LNCaP clone FGC (cell line): ENCODE data around the gene ZNF614.
A peak's percentile ranks its signal among the peaks of the same experiment; 100 is the strongest.
"Not testable (repeated sequence)": the region's sequence is repeated elsewhere in the genome, so short reads cannot be mapped to it uniquely, and the experiment has no call there.

Source experiments
- DNase-seq: peaks from one replicate; pipeline ENCODE4 v3.0.0-alpha.2; 2011; ENCODE audit warnings: low read depth
- H3K4me3 ChIP-seq: 2 replicates; pipeline ENCODE4 v1.5.1; 2011; ENCODE audit warnings: mild to moderate bottlenecking, low read depth, low read length, control low read depth
- TF ChIP-seq, protein P1 (sequence below): IDR thresholded peaks from 2 replicates; pipeline ENCODE4 v1.5.1; 2012; ENCODE audit warnings: mild to moderate bottlenecking; ENCODE audit not compliant: control insufficient read depth, insufficient read depth; ENCODE audit errors: extremely low read depth

ZNF614 gene

DNA sequence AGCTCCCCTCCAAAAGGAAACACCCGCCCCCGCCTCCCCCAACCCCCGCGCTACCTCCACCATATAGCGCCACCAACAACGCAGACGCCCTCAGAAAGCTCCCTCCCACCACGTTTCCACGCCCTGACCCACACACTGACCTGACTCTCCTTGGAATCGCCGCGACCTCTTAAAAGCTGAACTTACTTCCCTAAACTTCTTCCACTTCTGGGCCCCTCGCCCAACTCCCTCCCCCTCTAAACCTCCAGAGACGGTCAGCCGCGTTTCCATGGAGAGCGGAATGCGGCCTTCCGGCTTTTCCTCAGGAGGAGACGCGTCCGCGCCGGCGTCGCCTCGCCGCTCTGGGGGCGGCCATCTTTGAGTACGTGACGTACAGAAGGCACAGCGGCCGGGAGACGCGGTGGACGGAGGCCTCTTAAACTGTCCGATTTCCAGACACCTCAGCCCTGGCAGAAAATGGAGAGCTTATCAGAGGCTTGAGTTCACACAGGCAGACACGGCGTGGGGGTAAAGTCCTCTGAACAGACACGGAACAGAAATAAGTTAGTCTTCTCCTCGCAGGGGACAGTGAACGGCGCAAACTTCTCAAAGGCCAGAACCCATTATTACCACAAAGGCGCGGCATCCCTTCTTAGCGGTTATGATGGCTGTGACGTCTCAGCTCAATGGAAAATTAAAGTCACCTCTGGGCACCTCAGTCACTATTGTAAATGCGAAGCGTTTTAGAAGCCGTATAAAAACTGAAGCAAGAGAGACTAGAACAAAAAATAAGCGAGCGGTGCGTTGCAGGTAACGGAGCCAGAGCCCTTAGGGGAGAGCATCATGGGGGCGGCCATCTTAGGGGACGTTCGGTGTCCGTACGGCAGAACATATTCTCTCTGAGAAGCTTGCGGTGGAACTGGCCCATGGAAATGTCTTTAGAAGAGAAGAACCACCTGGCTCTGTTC lies 20.6 kb upstream of the ZNF614 start, which contains the start of gene ZNF432:
Gene ZNF432, minus strand, starts transcription at position 284 of the 947 bp plus-strand sequence. CDS start 1,970 bp downstream, outside the sequence.
- TF ChIP-seq, protein P1, sequence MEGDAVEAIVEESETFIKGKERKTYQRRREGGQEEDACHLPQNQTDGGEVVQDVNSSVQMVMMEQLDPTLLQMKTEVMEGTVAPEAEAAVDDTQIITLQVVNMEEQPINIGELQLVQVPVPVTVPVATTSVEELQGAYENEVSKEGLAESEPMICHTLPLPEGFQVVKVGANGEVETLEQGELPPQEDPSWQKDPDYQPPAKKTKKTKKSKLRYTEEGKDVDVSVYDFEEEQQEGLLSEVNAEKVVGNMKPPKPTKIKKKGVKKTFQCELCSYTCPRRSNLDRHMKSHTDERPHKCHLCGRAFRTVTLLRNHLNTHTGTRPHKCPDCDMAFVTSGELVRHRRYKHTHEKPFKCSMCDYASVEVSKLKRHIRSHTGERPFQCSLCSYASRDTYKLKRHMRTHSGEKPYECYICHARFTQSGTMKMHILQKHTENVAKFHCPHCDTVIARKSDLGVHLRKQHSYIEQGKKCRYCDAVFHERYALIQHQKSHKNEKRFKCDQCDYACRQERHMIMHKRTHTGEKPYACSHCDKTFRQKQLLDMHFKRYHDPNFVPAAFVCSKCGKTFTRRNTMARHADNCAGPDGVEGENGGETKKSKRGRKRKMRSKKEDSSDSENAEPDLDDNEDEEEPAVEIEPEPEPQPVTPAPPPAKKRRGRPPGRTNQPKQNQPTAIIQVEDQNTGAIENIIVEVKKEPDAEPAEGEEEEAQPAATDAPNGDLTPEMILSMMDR = 0 out of 2 replicates have a peak, but pooled peaks have one; percentile 13
- peak; percentile 76 for DNase-seq
- peak within 1 kb of the TSS; percentile 78 for H3K4me3 ChIP-seq

DNA sequence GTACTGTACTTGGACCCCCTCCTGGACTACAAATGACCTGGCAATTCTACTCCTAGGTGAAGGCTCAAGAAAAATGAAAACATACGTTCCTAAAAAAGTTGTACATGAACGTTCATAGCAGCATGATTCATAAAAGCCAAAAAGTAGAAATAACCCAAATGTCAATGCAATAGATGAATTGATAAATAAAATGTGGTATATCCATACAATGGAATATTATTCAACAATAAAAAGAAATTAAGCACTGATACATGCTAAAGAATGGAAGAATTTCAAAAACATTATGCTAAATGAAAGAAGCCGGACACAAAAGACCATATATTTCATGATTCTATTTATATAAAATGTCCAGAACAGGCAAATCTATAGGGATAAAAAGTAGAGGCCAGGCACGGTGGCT lies 11.0 kb upstream of the ZNF614 start:
- DNase-seq = no peak
- no peak overlapping the region for H3K4me3 ChIP-seq
- TF ChIP-seq, protein P1 = no peak

DNA sequence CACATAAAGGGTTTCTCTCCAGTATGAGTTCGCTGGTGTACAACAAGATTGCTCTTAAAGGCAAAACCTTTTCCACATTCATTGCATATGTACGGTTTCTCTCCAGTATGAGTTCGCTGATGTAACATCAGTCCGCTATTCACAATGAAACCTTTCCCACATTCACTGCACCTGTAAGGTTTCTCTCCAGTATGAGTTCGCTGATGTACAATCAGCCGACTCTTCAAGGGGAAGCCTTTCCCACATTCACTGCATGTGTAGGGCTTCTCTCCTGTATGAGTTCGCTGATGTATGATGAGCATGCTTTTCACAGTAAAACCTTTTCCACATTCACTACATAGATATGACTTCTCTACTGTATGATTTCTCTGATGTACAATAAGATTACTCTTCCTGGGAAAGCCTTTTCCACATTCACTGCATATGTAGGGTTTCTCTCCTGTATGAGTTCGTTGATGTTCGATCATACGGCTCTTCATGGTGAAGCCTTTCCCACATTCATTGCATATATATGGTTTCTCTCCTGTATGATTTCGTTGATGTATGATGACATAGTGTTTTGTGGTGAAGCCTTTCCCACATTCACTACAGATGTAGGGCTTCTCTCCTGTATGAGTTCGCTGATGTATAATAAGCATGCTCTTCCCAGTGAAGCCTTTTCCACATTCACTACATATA lies 6.0 kb upstream of the ZNF614 start:
- no peak for DNase-seq
- H3K4me3 ChIP-seq = no peak overlapping the region
- TF ChIP-seq, protein P1 = no peak

DNA sequence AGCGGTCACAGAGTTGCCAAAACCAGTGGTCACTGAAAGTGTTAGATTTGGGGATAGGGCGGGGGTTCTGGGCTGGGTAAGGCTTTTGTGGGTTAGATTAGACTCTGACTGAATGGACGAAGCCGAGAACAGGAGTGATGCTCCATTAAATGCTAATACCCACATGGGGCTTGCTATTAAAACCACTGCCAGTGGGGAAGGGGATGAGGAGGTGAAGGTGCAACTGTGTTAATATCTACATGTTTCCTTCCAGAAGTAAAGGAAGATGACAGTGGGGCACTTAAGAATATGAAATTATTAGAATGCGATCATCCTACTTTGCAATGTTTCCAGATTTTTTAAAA lies 573 bp upstream of the ZNF614 start:
- peak overlapping the region; percentile 73 for H3K4me3 ChIP-seq
- DNase-seq = no peak
- TF ChIP-seq, protein P1 = no peak

DNA sequence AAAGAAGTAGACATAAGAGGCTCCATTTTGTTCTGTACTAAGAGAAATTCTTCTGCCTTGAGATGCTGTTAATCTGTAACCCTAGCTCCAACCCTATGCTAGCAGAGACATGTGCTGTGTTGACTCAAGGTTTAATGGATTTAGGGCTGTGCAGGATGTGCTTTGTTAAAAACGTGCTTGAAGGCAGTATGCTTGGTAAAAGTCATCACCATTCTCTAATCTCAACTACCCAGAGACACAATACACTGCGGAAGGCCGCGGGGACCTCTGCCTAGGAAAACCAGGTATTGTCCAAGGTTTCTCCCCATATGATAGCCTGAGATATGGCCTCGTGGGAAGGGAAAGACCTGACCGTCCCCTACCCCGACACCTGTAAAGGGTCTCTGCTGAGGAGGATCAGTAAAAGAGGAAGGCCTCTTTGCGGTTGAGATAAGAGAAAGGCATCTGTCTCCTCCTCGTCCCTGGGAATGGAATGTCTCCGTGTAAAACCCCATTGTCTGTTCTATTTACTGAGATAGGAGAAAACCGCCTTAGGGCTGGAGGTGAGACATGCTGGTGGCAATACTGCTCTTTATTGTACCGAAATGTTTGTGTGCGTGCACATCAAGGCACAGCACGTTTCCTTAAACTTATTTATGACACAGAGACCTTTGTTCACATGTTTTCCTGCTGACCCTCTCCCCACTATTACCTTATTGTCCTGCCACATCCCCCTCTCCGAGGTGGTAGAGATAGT lies 1.8 kb downstream of the ZNF614 start:
- H3K4me3 ChIP-seq = peak overlapping the region; percentile 73; the same call in 1 of the 2 replicates
- DNase-seq = not testable (repeated sequence)

DNA sequence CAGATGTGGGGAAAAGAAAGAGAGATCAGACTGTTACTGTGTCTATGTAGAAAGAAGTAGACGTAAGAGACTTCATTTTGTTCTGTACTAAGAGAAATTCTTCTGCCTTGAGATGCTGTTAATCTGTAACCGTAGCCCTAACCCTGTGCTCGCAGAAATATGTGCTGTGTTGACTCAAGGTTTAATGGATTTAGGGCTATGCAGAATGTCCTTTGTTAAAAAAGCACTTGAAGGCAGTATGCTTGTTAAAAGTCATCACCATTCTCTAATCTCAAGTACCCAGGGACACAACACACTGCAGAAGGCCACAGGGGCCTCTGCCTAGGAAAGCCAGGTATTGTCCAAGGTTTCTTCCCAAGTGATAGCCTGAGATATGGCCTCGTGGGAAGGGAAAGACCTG lies 3.7 kb downstream of the ZNF614 start:
- not testable (repeated sequence) for DNase-seq

DNA sequence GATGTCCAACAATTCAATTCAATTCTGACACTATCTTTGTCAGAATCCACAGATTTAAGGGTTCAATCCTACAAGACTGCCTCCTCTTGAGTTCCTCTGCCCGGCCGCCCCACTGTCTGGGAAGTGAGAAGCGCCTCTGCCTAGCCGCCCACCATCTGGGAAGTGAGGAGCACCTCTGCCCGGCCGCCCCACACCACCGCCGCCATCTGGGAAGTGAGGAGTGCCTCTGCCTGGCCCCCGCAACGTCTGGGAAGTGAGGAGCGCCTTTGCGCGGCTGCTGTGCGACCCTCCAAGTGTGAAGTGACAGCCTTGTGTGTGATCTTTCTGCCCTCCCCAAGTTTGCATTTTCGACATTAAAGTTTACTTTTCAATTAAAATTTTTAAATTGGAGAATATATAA lies 6.0 kb downstream of the ZNF614 start:
- no peak for DNase-seq
- H3K4me3 ChIP-seq = no peak overlapping the region
- TF ChIP-seq, protein P1 = no peak

More for the DNA sequence above, 3.7 kb downstream of the ZNF614 start:
- not testable (repeated sequence) for H3K4me3 ChIP-seq
